HL-60 (cell line): Measurements from ENCODE around the gene BBS9.

ENCODE experiments used
- POLR2AphosphoS5 ChIP-seq: IDR thresholded peaks from 2 replicates; pipeline ENCODE4 v1.6.1; 2012; ENCODE audit warnings: low read depth
- REST ChIP-seq: IDR thresholded peaks from 2 replicates; pipeline ENCODE4 v1.6.1; 2012; ENCODE audit warnings: low read depth; ENCODE audit not compliant: insufficient replicate concordance
- SPI1 ChIP-seq: IDR thresholded peaks from 2 replicates; pipeline ENCODE4 v1.6.1; 2012; ENCODE audit warnings: low read depth, mild to moderate bottlenecking, borderline replicate concordance
- TF ChIP-seq, protein P1 (sequence below): IDR thresholded peaks from one replicate; pipeline ENCODE4 v1.5.1; 2011; ENCODE audit warnings: low read length, control low read depth, inconsistent platforms; ENCODE audit not compliant: insufficient read depth

DNA sequence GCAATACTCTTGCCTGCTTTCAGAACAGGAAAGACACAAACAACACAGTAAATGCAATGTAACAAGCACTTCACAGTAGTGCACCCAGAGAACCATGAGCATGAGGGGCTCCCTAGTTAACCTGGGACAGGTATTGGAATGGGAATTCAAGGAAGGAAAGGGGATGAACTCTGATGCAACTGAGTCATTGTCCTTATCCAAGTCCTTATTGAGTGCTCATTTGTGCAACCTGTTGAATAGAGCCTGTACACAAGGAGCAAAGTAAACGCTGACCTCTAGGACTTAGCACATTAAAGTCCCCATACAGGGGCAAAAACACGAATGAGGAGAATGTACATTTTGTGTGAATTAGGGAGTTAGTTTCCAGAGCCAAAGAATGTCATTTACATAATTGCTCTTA lies 499.5 kb downstream of the BBS9 start:
- TF ChIP-seq, protein P1, sequence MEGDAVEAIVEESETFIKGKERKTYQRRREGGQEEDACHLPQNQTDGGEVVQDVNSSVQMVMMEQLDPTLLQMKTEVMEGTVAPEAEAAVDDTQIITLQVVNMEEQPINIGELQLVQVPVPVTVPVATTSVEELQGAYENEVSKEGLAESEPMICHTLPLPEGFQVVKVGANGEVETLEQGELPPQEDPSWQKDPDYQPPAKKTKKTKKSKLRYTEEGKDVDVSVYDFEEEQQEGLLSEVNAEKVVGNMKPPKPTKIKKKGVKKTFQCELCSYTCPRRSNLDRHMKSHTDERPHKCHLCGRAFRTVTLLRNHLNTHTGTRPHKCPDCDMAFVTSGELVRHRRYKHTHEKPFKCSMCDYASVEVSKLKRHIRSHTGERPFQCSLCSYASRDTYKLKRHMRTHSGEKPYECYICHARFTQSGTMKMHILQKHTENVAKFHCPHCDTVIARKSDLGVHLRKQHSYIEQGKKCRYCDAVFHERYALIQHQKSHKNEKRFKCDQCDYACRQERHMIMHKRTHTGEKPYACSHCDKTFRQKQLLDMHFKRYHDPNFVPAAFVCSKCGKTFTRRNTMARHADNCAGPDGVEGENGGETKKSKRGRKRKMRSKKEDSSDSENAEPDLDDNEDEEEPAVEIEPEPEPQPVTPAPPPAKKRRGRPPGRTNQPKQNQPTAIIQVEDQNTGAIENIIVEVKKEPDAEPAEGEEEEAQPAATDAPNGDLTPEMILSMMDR = no peak
- TF ChIP-seq POLR2AphosphoS5 (no peak), SPI1 (no peak), REST (no peak)
